Hematopoietic multipotent progenitor cell (in vitro differentiated cells): ENCODE results near the gene GPX4. TPM values are rescaled to one million over a fixed set of nuclear protein-coding genes. Genes with fewer than 3 reads are reported as not detected.
A peak's percentile ranks its signal among the peaks of the same experiment; 100 is the strongest.

ENCODE experiments used
- DNase-seq, 3 donors: peaks; one replicate each; pipeline ENCODE4 v3.0.0-alpha.2; 2011 to 2015; ENCODE audit warnings: low read depth in 2 of 3, low spot score in 2 of 3
- total RNA-seq: library from RNA; depleted of rRNA; stranded (reverse); fragments of >200 nt; gene quantifications from one replicate; pipeline ENCODE4 v1.2.3, GENCODE V29; 2012

GPX4 gene
- total RNA-seq, 1 donor: 316 TPM

DNA sequence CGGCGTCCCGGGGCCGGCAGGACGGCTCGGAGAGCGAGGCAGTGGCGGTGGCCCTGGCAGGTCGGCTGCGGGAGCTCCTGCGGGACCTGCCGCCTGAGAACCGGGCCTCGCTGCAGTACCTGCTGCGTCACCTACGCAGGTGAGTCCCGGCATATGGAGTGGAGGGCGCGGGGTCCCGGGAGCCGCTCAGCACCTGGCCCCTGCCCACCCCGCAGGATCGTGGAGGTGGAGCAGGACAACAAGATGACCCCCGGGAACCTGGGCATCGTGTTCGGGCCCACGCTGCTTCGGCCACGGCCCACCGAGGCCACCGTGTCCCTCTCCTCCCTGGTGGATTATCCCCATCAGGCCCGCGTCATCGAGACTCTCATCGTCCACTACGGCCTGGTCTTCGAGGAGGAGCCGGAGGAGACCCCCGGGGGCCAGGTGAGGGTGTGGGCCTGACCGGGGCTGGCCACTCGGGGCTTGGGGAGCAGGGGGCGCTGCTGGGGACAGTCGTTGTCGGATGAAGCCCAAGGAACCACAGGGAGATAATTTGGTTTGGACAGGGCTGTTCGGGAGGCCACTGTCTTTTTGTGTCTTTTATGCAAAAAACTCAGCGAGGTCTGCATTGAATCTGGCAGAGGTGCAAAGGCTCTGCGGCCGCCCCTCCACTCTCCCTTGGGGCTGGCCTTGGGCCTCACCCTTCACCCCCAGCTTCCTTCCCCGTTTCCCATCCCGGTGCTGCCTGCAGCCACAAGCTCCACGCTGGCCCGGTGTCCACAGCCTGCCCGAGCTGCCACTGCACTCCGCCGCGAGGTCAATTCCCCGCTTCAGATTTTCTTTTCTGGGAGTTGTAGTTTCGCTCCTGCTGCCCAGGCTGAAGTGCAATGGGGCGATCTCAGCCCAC lies 20.6 kb upstream of the GPX4 start:
- DNase-seq: no peak

DNA sequence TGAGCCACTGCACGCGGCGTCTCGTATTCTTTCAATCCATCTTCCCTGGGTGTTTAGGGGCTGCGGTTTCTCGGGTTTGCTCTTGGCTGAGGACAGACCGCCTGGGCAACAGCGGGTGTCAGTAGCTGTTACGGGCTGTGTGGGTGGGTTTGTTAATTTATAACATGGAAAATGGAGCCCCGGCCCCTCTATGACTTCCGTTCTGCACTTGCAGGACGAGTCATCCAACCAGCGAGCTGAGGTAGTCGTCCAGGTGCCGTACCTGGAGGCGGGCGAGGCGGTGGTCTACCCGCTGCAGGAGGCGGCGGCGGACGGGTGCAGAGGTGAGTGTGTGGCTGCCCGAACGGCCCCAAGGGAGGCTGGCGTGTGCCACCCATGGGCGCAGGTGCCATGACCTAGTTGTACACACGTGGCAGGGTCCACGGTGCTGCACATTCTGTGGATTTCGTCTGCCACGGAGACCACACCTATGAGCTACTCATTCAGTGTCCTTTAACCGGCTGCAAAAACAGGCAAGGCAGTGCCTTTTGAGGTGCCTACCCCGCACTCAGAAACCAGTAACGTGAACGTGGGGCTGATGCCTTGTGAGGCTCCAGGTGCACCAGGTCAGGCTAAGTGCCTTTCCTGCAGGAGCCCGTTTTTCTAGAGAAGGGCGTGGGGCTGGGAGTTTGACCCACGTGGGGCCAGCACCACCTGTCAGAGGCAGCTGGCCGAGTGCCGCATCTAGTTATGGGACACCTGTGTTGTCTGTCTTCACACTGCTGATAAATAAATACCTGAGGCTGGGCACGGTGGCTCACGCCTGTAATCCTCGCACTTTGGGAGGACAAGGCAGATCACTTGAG lies 19.5 kb upstream of the GPX4 start:
- no peak for DNase-seq

DNA sequence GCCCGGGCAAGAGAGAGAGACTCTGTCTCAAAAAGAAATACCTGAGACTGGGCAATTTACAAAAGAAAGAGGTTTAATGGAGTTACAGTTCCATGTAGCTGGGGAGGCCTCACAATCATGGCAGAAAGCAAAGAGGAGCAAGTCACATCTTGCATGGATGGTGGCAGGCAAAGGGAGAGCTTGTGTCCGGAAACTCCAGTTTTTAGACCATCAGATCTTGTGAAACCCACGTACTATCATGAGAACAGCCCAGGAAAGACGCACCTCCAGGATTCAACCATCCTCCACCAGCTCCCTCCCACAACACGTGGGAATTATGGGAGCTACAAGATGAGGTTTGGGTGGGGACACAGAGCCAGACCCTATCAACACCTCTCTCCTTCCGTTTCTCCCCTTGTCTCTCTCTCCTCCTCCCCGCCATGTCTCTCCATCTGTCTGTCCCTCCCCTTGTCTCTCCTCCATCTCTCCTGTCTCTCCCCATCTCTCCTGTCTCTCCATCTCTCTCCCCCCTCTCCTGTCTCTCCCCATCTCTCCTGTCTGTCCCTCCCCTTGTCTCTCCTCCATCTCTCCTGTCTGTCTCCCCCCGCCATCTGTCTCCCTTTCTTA lies 18.6 kb upstream of the GPX4 start:
- no peak for DNase-seq

DNA sequence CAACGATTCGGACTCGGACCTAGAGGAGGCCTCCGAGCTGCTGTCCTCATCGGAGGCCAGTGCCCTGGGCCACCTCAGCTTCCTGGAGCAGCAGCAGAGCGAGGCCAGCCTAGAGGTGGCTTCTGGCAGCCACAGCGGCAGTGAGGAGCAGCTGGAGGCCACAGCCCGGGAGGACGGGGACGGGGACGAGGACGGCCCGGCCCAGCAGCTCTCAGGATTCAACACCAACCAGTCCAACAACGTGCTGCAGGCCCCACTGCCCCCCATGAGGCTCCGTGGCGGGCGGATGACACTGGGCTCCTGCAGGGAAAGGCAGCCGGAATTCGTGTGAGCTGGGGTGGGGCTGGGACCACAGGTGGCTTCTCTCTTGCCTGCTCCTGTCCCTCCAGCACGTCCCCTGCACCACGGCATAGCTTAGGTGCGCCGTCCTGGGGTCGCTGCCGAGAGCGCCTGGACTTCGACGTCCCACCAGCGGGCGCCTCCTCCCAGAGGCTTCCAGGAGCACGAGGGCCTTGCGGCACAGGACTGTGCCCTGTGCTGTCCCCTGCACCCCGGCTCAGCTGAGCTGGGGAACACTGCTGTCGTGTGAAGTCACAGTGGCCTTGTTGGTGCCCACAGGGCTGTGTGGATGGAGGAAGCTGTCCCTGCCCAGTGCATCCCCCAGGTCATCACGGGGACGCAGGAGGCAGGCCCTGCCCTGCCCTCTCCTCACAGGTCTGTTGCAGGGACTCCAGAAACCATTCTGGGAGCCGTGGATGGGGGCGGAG lies 17.9 kb upstream of the GPX4 start:
- no peak for DNase-seq

DNA sequence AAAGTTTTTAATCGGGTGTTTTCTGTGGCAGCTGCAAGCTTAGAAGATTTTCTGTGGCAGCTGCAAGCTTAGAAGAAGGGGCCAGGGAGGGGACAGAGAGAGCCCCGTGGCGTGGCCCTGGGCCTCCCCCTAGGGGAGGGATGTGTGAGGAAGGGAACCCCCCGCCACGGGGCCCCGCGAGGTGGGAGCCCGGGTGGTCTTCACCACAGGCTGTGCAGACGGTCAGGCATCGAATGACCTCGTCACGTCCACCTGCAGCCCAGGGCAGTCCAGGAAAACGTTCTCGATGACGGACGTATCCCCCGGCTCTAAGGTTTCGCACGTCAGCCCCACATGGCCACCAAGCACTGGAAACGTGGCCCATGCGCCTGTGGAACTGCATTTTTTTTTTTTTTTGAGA lies 17.2 kb upstream of the GPX4 start:
- no peak for DNase-seq

DNA sequence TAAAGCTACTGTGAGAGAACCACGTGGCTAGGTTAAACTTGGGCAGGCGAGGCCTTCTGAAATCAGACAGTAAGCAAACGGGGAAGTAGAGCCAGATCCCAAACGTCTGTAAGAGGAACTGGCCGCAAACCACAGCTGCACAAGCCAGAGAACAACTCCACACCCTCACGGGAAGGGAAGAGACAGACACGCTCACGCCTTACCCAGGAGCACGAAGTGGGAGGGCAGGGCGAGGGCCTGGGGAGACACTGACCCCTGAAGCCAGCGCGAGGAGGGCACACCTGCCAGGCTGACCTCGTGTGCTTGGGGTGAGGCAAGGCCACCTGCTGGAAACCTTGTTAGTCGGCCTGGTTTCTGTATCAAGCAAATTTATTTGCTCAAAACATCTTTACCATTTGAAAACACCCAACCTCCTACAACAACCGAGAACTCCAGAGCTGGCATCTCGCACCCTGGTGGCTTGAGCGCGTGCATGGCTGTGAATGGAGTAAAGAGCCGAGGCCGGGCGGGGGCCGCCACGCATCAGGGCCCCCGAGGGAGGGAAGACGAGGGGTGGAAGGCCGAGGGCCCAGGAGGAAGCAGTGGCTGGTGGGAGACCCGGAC lies 15.9 kb upstream of the GPX4 start:
- DNase-seq: peak in 2 of 3 donors; percentile 86 to 88

DNA sequence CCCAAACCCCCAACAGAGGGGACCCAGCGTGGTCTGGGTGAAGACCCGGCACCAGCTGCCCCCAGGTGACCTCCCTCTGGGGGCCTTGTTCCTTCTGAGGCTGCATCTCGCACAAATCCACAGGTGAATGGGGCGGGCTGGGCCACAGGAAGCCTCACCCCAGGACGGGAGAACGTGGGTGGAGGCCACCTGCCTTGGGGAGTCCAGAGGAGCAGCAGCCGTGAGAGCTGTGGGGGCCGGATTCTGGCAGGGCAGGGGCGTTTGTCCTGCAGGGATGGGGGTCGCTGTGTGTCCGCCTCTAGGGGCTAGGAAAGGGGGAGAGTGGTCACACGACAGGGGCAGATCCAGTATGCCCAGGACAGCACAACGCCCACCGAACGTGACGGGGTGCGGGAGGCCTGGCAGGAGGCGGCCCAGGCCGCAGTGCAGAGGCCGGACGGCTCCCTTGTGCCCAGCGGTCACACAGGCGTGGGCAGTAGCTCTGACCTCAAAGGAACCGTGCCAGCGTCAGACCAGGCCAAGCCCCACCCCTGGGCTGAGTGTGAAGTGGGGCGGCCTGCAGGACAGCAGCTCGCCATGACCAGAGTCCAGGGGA lies 15.3 kb upstream of the GPX4 start:
- no peak for DNase-seq

DNA sequence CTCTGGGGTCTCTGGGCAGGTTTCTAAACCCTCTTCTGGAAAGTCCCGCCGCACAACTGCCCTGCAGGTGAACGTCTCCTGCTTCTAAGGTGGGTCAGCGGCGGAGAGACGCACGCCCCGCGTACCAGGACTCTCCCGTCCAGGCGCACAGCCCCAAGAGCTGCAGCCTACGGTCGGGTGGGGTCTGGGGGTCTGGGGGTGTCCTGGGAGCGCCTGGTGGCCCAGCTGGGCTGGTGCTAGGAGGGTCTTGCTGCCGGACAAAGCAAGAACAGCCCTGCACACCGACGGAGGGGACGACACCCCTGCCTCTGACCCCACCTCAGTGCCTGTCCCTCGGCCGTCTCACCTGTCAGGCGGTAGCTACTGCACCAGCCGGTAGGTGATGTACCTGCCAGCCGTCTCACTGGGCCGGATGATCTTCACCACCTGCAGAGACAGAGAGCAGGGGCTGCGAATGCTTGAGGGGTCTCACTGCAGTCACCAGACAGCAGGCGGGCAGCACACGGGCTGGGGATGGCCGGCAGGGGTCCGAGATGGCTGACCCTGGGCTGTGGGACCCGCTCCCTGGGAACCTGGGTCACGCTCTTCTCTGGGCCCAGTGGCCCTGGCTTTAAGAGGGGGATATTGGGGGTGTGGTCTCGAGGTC lies 14.5 kb upstream of the GPX4 start:
- no peak for DNase-seq

DNA sequence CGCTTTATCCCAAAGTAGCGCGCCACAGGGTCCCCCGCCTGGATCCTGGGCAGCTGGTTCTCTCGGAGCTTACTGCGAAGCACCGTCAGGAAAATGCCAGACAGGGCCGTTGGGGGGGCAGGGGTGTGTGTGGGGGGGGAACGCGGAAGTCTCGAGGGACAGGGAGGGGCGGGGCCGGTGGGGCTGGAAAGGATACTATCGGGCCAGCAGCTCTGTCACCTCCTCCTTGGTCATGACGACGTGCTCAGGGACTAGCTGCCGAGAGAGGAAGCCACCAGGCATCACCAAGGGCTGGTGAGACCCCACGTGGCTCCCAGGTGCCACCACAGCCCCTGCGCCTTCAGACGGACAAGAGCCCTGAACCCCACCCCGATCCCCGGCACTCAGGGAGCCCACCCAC lies 13.9 kb upstream of the GPX4 start:
- no peak for DNase-seq

DNA sequence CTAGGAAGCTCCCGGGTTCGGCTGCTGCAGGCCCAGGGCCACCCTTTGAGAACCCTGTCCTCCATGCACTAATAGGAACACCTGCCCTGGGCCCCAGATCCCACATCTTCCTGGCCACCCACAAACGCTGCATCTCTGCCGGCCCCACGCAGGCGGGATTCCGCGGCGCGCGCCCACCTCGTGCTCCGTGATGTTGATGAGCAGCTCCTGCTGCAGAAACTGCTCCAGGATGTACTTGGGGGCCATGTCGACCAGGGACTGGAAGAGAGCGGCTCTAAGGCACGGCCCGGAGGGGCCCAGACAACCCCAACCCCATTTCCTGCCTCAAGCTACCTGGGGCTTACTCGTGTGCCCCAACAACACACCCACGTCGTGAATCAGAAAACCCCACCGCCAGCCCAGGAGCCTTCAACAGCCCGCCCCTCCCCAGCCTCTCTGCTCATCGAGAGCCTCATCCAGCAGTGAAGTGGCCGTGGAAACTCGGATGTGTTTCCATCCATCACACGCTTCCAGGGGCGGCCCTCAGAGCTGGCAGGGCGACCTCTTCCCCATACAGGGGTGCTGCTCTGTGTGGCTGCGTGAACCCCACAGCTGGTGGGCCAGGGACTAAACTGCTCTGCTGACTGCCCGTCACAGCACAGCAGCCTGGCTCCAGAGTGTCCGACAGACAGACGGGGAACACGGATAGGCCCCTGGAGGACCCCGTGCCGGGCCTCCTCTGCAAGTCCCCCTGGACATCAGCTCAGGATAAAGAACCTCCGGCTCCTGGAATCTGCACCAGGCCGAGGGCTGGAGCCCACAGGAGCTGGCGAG lies 12.9 kb upstream of the GPX4 start:
- DNase-seq: no peak

DNA sequence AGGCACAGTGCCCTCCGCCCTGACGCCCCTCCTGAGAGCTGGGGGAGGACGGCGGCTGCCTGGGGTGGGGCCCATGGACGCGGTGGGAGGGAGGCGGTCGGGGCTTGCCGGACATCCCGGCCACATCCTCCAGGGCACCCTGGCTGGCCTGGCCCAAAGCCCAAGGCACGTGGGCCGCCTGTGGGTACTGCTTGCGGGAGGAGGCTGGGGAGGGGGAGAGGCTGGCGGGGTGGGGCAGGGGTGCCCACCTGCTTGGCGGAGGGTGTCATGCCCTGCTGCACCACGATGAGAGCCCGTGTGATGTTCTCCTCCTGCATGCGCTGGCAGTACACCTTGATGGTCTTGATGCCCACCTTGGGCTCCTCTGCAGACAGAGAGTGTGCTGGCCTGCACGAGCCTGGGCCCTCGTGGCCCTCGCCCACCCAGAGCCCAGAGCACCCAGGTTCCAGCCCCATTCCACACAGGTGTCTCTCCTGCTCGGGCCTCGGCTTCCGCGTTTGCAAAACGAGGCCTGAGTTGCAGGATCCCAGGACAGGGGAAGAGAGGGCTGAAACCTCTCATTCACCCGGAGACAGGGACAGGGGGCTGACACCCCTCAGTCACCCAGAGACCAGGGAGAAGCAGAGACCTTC lies 12.1 kb upstream of the GPX4 start:
- no peak for DNase-seq

DNA sequence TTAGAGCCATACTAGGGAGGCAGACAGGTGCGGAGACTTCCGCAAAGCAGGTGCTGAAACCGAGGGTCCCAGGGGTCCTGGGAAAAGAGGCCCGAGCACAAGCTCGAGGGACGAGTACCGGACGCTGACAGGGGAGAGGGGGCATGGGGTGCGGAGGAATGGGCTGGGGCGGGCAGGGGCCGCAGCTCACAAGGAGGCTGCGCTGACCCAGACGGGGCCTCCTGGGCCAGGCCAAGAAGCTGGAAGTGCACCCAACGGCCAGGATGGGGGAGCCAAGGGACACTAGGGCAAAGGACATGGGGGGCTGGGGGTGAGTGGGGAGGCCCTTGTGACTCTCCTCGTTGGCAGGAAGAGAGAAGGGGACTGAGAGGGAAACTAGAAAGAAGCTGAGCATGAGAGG lies 10.5 kb upstream of the GPX4 start:
- no peak for DNase-seq

DNA sequence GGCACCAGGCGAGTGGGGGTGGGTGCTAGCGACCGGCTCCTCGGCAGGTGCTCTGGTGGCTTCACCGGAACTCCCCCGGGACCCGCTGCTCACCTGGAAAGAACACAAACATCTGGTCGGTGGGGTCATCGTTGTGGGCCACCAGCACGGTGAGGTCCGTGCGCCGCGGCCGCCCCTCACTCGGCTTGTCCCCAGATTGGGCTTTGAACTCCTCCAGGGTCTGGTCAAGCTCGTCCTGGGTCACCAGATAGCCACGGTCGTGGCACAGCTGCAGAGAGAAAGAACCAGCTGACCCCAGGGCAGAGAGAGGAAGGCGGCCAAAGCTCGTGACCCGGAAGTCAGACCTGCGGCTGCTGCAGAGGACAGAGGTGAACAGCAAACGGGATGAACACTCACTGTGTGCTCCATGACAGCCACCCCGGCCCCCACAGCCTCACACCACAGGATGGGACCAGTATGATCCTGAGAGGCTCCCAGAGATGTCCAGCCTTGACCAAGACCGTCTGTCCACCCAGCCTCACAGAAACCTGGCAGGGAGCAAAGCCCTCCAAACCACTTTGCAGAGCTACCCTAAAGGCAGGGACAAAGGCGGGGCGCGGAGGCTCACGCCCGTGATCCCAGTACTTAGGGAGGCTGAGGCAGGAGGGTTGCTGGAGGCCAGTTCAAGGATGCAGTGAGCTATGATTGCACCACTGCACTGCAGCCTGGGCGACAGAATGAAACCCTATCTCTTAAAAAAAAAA lies 9.8 kb upstream of the GPX4 start:
- DNase-seq: no peak

DNA sequence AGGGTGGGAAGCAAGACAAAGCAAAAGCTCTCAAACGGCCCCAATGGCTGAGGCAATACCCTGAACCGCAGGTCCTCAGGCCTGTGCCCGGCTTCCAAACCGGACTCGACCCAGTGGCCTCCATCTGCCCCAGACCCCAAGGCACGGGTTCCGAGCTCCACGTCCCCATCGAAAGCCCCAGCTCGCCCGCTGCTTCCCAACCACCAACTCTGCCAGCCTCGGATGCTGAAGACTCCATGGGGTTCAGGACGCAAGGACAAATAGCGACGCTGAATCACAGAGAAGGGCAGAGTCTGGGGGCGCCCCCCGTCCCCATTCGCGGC lies 9.2 kb upstream of the GPX4 start:
- no peak for DNase-seq

DNA sequence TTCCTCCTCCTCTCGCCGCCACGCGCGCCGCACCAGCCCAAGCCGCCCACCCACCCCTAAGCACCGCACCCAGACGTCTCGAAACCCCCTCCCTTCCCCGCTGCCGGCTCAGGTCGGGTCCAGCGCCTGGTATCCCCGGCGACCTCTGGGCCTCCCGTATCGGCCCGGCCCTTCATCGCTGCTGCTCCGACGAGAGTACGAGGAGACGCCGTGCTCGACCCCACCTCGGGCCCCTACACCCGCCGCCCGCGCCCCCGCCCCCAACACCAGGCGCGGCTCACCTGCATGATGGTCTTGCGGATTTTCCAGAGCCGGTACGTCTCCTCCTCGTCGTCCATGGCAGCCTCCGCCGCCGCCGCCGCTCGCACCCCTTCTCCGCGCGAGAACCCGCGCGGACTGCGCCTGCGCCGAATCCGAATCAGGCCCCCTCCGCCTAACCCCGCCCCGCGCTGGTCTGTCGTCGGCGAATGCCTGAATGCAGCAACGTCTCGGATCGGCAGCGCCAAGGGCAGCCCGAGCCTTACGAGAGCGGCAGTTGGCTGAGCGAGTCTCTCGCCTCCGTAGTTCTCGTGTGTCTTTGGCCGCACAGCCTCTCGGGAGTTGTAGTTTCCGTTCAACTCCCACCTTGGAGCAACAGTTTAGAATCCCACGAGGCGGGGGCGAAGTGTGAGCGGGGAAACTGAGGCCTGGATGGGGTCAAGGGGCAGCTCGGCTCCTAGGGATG lies 8.7 kb upstream of the GPX4 start, which contains the start of gene POLR2E:
Gene POLR2E, minus strand, starts transcription at position 398 of the 724 bp plus-strand sequence. Its CDS starts 60 bp downstream, at position 338.
- DNase-seq: peak; percentile 97 to 98 (median 98)

DNA sequence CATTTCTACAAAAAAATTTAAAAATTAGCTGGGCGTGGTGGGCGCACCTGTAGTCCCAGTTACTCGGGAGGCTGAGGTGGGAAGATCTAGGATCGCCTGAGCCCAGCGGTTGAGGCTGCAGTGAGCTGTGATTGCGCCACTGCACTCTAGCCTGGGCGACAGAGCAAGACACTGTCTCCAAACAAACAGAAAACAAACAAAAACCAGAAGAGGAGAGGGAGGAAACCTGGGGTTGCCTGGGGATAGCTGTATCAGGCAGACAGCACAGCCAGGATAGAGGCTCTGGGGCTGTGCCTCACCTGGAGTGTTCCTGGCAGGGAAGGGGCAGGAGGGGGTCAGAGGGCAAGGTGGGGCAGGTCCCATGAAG lies 6.0 kb upstream of the GPX4 start:
- DNase-seq: no peak
